ENCODE measurements around the gene RAP1A.

RAP1A gene

DNA sequence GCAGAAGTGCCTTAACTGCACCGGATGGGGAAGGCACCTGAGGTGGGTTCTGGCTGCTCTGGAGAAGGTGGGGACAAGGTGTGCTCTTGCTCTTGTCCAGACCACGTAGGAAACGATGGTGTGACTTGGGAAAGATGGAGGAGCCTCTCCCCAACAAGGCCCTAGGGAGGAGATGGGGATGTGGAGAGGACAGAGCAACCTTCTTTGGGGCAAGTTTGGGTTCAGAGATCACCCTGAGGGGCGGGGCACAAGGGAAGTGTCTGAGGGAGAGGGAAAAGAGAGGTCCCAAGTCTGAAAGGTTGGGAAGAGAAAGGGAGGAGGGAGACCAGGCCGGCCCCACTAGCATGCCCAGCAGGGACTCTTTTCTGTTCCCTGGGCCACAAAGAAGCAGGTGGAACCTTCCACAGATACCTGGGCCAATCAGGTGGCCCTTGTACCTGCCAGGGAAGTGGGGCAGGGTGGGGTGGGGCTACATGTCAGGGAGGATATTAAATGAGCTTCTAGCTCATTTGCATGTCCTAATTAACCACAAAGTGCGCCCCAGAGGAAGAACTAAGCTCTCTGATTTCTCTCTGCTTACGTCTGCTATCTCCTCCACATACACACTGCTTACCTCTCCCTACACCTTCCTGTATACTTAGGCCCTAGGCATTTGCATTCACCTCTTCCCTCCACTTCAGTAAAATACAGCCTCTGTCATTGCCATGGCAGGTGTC, 103.7 kb downstream of the RAP1A start:
- no peak for TF ChIP-seq GATA2 (IDR thresholded peaks at IDR 0.05; ENCODE audit: low read depth, low read length)
- TF ChIP-seq GATA3 (IDR thresholded peaks at IDR 0.05; ENCODE audit: low read depth, low read length): no peak

DNA sequence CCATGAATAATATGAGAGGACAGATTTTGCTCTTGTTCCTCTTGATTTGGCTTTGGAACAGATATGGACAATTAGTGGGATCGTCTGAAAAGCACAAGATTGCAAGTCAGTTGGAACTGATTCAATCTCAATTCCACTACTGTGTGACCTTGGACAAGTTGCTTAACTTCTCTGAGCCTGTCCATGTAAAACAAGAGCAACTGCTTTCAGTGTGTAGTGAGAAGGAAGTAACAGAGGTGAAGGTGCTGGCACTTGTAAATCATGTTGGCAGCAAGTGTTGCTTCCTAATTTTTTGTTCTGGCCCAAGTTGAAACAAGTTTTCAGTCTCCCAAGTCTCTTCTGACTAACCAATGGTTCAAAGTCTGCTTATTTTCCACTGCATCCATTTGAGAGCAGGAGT, 104.3 kb downstream of the RAP1A start:
- no peak for TF ChIP-seq GATA3 (IDR thresholded peaks at IDR 0.05; ENCODE audit: low read depth, low read length)
- TF ChIP-seq GATA2 (IDR thresholded peaks at IDR 0.05; ENCODE audit: low read depth, low read length): no peak

DNA sequence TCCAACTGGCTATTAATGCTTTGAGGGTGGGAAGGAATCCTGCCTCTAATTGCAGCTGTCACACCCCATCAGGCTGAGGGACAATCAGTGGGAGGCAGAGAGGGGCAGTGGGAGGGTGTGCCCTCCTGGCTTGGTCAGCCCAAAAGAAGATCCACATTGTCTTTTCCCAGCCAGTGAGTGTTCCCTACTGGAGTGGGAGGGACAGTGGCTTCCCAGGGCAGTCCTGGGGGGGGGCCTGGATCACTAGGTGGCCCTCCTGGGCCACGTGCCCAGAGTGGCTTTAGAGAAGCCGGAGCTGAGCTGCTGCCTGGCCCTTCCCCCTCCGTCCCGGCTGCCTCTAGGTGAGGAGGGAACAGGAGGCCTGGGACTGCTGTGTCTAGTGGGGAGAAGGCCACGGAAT, 105.6 kb downstream of the RAP1A start:
- TF ChIP-seq GATA3 (IDR thresholded peaks at IDR 0.05; ENCODE audit: low read depth, low read length): no peak
- no peak for TF ChIP-seq GATA2 (IDR thresholded peaks at IDR 0.05; ENCODE audit: low read depth, low read length)

DNA sequence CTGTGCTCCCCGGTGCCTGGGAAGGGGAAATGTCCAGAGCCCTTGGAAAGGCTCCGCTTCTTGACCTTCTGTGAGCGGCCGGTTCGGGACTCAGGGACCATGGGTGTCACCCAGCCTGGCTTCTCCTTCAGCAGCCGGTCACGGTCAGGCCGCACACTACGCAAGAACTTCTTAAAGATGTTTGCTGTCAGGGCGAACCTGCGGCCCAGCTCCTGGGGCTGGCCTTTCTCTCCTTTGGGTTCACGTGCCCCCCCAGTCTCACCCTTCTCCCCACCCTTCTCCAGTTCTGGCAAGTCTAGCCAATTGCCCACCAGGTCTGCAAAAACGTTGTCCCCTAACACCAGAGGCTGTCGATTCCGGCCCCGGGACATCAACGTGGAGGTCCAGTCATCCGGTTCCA, 107.5 kb downstream of the RAP1A start:
- TF ChIP-seq GATA2 (IDR thresholded peaks at IDR 0.05; ENCODE audit: low read depth, low read length) (no peak), GATA3 (IDR thresholded peaks at IDR 0.05; ENCODE audit: low read depth, low read length) (no peak)

DNA sequence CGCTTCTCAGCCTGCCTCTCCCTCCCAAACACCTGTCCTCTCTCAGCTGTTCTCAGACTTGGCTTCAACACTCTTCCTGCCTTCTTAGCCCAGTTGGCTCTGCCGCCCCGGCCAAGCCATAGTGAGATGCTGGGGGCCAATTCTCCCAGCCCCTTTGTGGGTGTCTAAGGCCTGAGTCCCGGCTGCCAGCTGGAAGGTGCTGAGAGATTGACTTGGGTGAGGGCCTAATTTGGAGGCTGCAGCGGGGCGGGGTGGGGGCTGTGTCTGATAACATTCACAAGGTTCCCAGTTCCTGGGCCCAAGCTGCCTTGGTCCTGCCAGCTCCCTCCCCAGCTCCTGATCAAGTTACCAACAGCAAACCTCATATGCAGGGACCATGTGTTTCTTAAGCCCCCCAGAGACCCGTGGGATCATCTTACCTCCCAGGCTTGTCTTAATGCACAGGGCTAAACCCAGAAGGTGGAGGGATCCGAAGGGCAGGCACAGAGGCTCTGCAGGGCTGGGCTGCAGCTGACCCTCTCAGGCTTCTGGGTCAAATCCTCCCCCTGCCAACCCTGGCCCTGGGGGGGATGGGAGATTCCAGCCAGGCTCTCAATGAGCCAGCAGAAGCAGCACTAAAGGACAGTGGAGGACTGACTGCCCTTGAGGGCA, 109.8 kb downstream of the RAP1A start:
- TF ChIP-seq GATA2 (IDR thresholded peaks at IDR 0.05; ENCODE audit: low read depth, low read length) (no peak), GATA3 (IDR thresholded peaks at IDR 0.05; ENCODE audit: low read depth, low read length) (no peak)

DNA sequence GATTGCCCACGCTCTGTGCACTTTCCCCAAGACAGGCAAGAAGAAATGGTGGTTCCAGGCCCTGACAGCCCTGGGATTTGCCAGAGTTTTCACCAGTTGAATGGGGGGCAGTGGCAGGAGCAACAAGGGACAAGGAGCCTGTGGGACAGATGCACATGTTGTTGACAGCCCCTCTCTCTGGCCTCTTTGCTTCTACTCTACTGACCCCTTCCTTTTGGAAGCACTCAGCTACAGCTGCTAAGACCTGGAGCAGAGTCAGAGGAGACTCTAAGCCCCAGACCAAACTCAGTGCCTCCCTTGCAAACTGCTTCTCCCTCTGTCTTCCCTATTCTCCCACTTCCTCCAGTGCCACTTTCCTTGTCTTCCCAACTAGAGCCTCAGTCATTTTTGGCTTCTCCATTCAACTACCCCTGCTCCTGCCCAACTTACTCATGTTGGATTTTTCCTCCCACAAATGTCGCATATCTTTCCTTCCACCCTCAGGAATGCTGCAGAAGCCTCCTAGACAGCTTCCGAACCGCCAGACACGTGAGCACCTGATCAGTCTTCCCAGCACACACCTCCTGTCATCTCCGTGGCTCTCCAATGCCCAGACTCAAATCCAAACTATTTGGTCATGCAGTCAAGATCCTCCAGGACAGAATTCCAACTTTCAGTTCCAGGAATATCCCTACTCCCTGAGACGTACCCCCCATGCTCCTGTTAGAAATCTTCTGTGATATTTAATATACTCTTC, 110.5 kb downstream of the RAP1A start:
- TF ChIP-seq GATA3 (IDR thresholded peaks at IDR 0.05; ENCODE audit: low read depth, low read length) (no peak), GATA2 (IDR thresholded peaks at IDR 0.05; ENCODE audit: low read depth, low read length) (no peak)

DNA sequence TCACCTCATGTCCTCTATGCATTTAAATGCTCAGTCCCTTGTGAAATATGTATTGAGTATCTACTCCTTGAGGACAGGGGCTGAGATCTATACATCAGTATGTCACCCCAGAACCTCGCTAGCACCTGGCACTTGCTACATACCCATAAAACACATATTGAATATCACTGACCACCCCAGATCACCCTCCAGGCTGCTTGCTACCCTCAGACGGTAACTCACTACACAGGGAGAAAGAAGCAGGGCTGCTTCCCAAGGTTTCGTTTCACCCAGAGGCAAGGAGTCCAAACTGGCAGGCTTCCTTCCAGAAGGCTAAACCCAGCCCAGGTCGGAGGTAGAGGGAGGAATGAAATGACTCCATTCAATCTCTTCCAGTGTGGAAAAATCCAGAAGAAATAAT, 111.1 kb downstream of the RAP1A start:
- TF ChIP-seq GATA3 (IDR thresholded peaks at IDR 0.05; ENCODE audit: low read depth, low read length): no peak
- TF ChIP-seq GATA2 (IDR thresholded peaks at IDR 0.05; ENCODE audit: low read depth, low read length): no peak

DNA sequence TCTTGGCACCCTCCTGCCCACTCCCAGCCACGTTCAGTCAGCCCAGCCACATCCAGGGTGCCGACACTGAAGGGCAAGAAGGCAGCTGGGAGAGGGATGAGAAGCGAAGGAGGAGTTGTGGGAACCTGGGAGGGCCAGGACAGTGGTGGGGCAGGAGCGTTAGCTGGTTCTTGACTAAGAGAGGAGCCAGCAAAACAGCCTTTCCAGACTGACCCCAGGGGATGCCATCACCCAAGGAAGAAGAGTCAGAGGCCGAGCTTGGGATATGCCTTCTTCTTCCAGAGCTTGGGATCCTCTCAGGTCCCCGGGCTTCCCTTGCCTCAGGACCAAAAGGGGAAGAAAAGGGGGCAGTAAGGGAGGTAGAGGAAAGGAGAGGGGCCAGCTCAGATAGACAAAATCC, 112.4 kb downstream of the RAP1A start:
- TF ChIP-seq GATA3 (IDR thresholded peaks at IDR 0.05; ENCODE audit: low read depth, low read length) (no peak), GATA2 (IDR thresholded peaks at IDR 0.05; ENCODE audit: low read depth, low read length) (no peak)

- TF ChIP-seq GATA2 (IDR thresholded peaks at IDR 0.05; ENCODE audit: low read depth, low read length) (no peak), GATA3 (IDR thresholded peaks at IDR 0.05; ENCODE audit: low read depth, low read length) (no peak)
Measured at GRCh38 chr1:111732718-111733117, 113.1 kb downstream of the RAP1A start.

GRCh38 chr1:111733183-111733991, 113.8 kb downstream of the RAP1A start:
- TF ChIP-seq GATA3 (IDR thresholded peaks at IDR 0.05; ENCODE audit: low read depth, low read length): no peak
- TF ChIP-seq GATA2 (IDR thresholded peaks at IDR 0.05; ENCODE audit: low read depth, low read length): no peak

- TF ChIP-seq GATA3 (IDR thresholded peaks at IDR 0.05; ENCODE audit: low read depth, low read length) (no peak), GATA2 (IDR thresholded peaks at IDR 0.05; ENCODE audit: low read depth, low read length) (no peak)
Measured at GRCh38 chr1:111733992-111734341, 114.4 kb downstream of the RAP1A start.

- TF ChIP-seq GATA3 (IDR thresholded peaks at IDR 0.05; ENCODE audit: low read depth, low read length): no peak
- no peak for TF ChIP-seq GATA2 (IDR thresholded peaks at IDR 0.05; ENCODE audit: low read depth, low read length)
Measured at GRCh38 chr1:111734426-111734825, 114.8 kb downstream of the RAP1A start.

DNA sequence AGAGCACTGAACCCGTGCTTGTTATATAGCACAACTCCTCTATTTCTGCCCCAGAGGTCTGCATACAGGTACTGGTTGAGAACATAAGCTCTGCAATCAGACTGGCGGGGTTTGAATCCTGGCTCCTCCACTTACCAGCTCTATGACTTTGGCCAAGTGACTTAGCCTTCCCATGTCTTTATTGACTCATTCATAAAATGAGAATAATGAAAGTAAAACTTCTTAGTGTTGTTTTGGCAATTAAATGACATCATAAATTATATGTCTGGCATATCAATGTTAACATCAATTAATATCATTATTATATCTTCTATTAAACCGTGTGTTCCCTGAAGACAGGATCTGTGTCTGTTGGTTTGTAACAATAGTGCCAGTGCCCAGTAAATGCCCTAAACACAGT, 115.3 kb downstream of the RAP1A start:
- no peak for TF ChIP-seq GATA3 (IDR thresholded peaks at IDR 0.05; ENCODE audit: low read depth, low read length)
- TF ChIP-seq GATA2 (IDR thresholded peaks at IDR 0.05; ENCODE audit: low read depth, low read length): no peak

DNA sequence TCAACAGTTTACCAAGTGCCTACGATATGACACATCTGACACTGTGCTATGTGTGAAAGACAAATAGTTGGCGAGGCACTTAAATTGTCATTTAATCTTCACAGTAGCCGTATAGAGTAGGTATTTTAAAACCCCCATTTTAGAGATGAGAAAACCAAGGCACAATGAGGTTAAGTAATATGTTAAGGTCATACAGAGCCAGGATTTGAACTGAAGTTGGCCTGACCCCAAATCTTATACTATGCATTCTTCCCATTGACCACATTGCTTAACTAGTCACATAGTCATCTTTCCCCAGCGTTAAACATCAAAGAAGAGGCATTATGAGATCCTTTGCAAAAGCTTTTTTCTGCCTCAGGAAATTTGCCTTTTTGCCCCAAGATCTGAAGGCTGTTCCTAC, 115.7 kb downstream of the RAP1A start:
- TF ChIP-seq GATA2 (IDR thresholded peaks at IDR 0.05; ENCODE audit: low read depth, low read length): no peak
- no peak for TF ChIP-seq GATA3 (IDR thresholded peaks at IDR 0.05; ENCODE audit: low read depth, low read length)
